ENCODE results near the gene C3orf33. TPM values are rescaled to one million over a fixed set of nuclear protein-coding genes. Genes with fewer than 3 reads are reported as not detected.

The C3orf33 gene
- total and polyA plus RNA-seq, 9 of the 15 experiments (the other 6 are each of a cell fraction or from before 2014, with no cell fraction given), result 4.1 to 10.2 (median 6.0) TPM

DNA sequence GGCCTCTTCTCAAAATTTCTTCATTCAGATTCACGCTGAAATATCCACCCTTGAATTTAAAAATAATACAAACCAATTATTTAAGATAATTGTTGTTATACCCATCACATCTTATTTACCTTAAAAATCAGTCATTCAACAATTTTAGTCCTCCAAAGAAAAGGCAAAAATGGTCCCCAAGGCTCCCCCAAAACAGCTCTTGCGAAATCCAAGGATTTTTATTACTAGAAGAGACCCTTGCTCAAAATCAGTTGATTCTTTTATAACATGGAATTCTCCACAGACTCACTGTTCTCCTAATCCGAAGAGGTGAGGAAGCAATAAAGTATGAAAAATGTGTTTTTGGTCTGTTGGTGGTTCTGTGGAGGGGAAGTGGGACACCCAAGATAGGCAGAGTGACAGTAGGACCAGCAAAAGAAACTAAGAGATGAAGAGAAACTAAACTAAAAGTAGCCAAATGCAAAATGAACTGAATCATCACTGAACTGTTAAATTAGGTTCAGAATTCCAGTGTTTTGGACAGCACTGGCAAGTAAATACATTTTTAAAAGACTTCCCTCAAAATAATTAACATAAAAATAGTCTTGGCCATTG lies 42.1 kb downstream of the C3orf33 start:
- no peak overlapping the region for H2AFZ ChIP-seq (ENCODE audit: low read depth, low read length)
- DNase-seq (ENCODE audit: extremely low read depth in 1 of 4, low spot score in 3 of 4) (no peak), ATAC-seq (no peak), FAIRE-seq (no peak)
- no peak overlapping the region for H3K27ac ChIP-seq (ENCODE audit: extremely low read depth, low read depth, low read length)
- H3K9me3 ChIP-seq (replicated peaks; ENCODE audit: control insufficient read depth, insufficient read depth, low read depth, low read length), result no peaks in the 10 kb centered on the region
- H3K27me3 ChIP-seq (ENCODE audit: control insufficient read depth in 2 of 2, insufficient read depth in 2 of 2, low read length in 2 of 2), result no peaks in the 10 kb centered on the region
- TF ChIP-seq CEBPB (tag; IDR thresholded peaks at IDR 0.05), result peak; percentile 75
- TF ChIP-seq TCF7 (IDR thresholded peaks at IDR 0.05; ENCODE audit: borderline replicate concordance), result no peak
- no peak for TF ChIP-seq CEBPG (CRISPR knock-in tag; IDR thresholded peaks at IDR 0.05)
- 0 out of 4 replicates have a peak, but pooled peaks have one; percentile 17 to 24 for TF ChIP-seq CEBPG (tag; conservative IDR thresholded peaks at IDR 0.05 in 1 of 2, IDR thresholded peaks at IDR 0.05 in 1 of 2)
- BruUV-seq (replicated peaks), result no TSS peak
- no peak overlapping the region for H3K9ac ChIP-seq (ENCODE audit: insufficient read depth in 1 of 2, low read depth in 2 of 2, low read length in 2 of 2)
- H3K4me2 ChIP-seq (ENCODE audit: insufficient read depth, low read length), result no peak overlapping the region
- no peaks in the 10 kb centered on the region for H4K20me1 ChIP-seq (replicated peaks; ENCODE audit: control insufficient read depth, insufficient read depth, low read length)
- in situ Hi-C loops (cut with MboI), result no loop called here
- H3K4me1 ChIP-seq (replicated peaks in 1 of 2; ENCODE audit: control insufficient read depth in 2 of 2, insufficient read depth in 2 of 2, low read length in 2 of 2), result no peaks in the 10 kb centered on the region
- peaks cover 6% of the 10 kb centered on the region; the same call in 2 of the 3 replicates for H3K36me3 ChIP-seq (ENCODE audit: control insufficient read depth, insufficient read depth, low read length)
- ChIA-PET POLR2A (interaction anchor here (0.7 kb wide), 1 partner anchor 11 kb away, joined by 3 read pairs; no protein-coding TSS in a partner anchor), CTCF (ENCODE audit: low intra/inter-chr PET ratio) (no interaction called here)
- intact Hi-C loops (cut with micrococcal nuclease), result no loop called here
- 83% methylated on average over 3 of the region's 3 CpGs for WGBS (ENCODE audit: insufficient coverage, low coverage, missing lambda C conversion rate)
- H3K79me2 ChIP-seq (ENCODE audit: control insufficient read depth, insufficient read depth, low read length), result no peaks in the 10 kb centered on the region
- H3K9me1 ChIP-seq (ENCODE audit: control insufficient read depth, insufficient read depth, low read length), result no peaks in the 10 kb centered on the region
- H3K4me3 ChIP-seq, result no peak overlapping the region

DNA sequence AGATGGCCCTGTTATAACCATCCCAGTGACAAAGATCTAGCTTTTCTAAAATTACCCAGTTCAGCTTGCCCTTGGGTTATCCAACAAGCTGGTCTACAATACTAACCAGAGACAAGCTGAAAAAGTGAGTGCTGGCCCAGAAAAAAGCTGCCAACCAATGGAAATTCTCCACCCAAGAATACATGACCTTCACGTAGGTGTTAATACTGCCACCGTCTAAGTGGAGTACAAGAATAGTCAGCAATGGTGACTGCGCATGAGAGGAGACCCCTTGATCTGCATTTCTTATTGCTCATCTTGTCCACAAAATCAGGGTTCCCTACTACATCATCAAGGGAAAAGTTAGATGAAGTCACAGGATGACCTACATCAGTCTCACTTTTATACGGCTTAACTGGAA lies 45.4 kb downstream of the C3orf33 start:
- Histone ChIP-seq H3K9me1 (ENCODE audit: control insufficient read depth, insufficient read depth, low read length) (no peaks in the 10 kb centered on the region), H3K9ac (ENCODE audit: insufficient read depth in 1 of 2, low read depth in 2 of 2, low read length in 2 of 2) (no peak overlapping the region), H3K4me3 (no peak overlapping the region), H3K9me3 (replicated peaks; ENCODE audit: control insufficient read depth, insufficient read depth, low read depth, low read length) (no peaks in the 10 kb centered on the region), H2AFZ (ENCODE audit: low read depth, low read length) (no peak overlapping the region), H3K4me1 (replicated peaks in 1 of 2; ENCODE audit: control insufficient read depth in 2 of 2, insufficient read depth in 2 of 2, low read length in 2 of 2) (no peaks in the 10 kb centered on the region), H3K36me3 (ENCODE audit: control insufficient read depth, insufficient read depth, low read length) (peaks cover 2% of the 10 kb centered on the region; the same call in 1 of the 3 replicates), H4K20me1 (replicated peaks; ENCODE audit: control insufficient read depth, insufficient read depth, low read length) (no peaks in the 10 kb centered on the region), H3K4me2 (ENCODE audit: insufficient read depth, low read length) (no peak overlapping the region), H3K27me3 (ENCODE audit: control insufficient read depth in 2 of 2, insufficient read depth in 2 of 2, low read length in 2 of 2) (no peaks in the 10 kb centered on the region), H3K79me2 (ENCODE audit: control insufficient read depth, insufficient read depth, low read length) (no peaks in the 10 kb centered on the region), H3K27ac (ENCODE audit: extremely low read depth, low read depth, low read length) (no peak overlapping the region)
- DNase-seq (ENCODE audit: extremely low read depth in 1 of 4, low spot score in 3 of 4), result no peak
- intact Hi-C loops (cut with micrococcal nuclease), result no loop called here
- CTCF ChIA-PET (ENCODE audit: low intra/inter-chr PET ratio), result no interaction called here
- POLR2A ChIA-PET, result no interaction called here
- ATAC-seq, result no peak
- BruUV-seq (replicated peaks), result no TSS peak
- WGBS (ENCODE audit: insufficient coverage, low coverage, missing lambda C conversion rate), result 89% methylated on average over 4 of the region's 4 CpGs
- in situ Hi-C loops (cut with MboI), result no loop called here
- FAIRE-seq, result no peak
- TF ChIP-seq, protein P1, sequence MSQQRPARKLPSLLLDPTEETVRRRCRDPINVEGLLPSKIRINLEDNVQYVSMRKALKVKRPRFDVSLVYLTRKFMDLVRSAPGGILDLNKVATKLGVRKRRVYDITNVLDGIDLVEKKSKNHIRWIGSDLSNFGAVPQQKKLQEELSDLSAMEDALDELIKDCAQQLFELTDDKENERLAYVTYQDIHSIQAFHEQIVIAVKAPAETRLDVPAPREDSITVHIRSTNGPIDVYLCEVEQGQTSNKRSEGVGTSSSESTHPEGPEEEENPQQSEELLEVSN (IDR thresholded peaks at IDR 0.05; ENCODE audit: borderline replicate concordance in 1 of 2, extremely low read depth in 1 of 2, insufficient read depth in 1 of 2, insufficient read length in 1 of 2, low read depth in 1 of 2, low read length in 1 of 2, poor library complexity in 1 of 2, severe bottlenecking in 1 of 2), result no peak
- TF ChIP-seq ARHGAP35 (IDR thresholded peaks at IDR 0.05; ENCODE audit: partially characterized antibody) (no peak), RB1 (IDR thresholded peaks at IDR 0.05; ENCODE audit: low read depth) (no peak), MIER1 (IDR thresholded peaks at IDR 0.05; ENCODE audit: low read depth) (no peak), SP2 (IDR thresholded peaks at IDR 0.05; ENCODE audit: extremely low read depth, low read depth, low read length, poor library complexity, severe bottlenecking) (no peak), NR2C1 (IDR thresholded peaks at IDR 0.05) (no peak), NR2C1 (tag; IDR thresholded peaks at IDR 0.05) (no peak), WHSC1 (IDR thresholded peaks at IDR 0.05; ENCODE audit: low read length) (no peak), TEAD1 (CRISPR knock-in tag; IDR thresholded peaks at IDR 0.05) (no peak), CSDE1 (IDR thresholded peaks at IDR 0.05) (no peak), SUPT5H (IDR thresholded peaks at IDR 0.05) (no peak)
- TF ChIP-seq, protein P2, sequence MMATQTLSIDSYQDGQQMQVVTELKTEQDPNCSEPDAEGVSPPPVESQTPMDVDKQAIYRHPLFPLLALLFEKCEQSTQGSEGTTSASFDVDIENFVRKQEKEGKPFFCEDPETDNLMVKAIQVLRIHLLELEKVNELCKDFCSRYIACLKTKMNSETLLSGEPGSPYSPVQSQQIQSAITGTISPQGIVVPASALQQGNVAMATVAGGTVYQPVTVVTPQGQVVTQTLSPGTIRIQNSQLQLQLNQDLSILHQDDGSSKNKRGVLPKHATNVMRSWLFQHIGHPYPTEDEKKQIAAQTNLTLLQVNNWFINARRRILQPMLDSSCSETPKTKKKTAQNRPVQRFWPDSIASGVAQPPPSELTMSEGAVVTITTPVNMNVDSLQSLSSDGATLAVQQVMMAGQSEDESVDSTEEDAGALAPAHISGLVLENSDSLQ (IDR thresholded peaks at IDR 0.05), result no peak
